GM18907 (cell line): Measurements from ENCODE around the gene CAV2.

Experiments used
- ATAC-seq: cut with Tn5 transposase; IDR thresholded peaks from one replicate; pipeline ENCODE4 v1.9.1; 2021; ENCODE audit warnings: mild to moderate bottlenecking, moderate library complexity; ENCODE audit not compliant: unreplicated experiment

Gene CAV2

GRCh38 chr7:116494472-116494871, 5.1 kb upstream of the CAV2 start:
- ATAC-seq = no peak

- no peak for ATAC-seq
Observed at GRCh38 chr7:116495736-116496135, 3.8 kb upstream of the CAV2 start.

GRCh38 chr7:116496653-116497052, 2.9 kb upstream of the CAV2 start:
- no peak for ATAC-seq

- no peak for ATAC-seq
Observed at GRCh38 chr7:116497708-116498107, 1.8 kb upstream of the CAV2 start.

- peak; percentile 65 for ATAC-seq
Observed at GRCh38 chr7:116500078-116500853, 728 bp downstream of the CAV2 start.

DNA sequence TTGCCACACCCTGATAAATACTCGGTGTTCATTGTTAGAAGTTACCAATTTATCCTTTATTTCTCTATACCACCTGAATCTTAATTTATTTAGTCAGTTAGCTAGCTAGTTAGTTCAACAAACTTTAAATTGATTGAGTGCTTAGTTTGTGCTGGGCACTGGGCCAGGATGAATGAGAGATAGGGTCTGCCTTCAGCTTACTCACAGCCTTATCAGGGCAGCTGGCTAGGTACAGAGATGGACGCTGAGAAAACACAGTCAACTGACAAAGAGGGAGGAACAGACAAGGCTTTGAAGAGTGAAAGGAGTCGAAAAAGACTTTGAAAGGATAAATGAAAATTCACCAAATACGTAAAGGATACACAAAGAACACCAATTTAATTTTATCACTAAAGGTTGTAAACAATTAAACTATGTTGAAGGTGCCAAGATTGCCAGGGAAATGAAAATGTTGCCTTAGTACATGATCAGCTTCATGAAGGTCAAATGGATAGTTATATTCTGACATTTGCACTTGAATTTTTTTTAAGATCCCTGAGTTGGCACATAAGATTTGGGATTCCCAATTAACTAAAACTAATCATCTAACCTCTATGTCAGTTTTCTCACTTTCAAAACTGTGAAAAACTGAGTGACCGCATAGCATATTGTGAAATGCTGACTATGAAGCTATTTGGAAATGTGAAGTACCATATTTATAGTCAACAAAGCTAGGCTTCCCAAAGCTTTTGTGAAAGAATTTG, 2.1 kb downstream of the CAV2 start:
- no peak for ATAC-seq

DNA sequence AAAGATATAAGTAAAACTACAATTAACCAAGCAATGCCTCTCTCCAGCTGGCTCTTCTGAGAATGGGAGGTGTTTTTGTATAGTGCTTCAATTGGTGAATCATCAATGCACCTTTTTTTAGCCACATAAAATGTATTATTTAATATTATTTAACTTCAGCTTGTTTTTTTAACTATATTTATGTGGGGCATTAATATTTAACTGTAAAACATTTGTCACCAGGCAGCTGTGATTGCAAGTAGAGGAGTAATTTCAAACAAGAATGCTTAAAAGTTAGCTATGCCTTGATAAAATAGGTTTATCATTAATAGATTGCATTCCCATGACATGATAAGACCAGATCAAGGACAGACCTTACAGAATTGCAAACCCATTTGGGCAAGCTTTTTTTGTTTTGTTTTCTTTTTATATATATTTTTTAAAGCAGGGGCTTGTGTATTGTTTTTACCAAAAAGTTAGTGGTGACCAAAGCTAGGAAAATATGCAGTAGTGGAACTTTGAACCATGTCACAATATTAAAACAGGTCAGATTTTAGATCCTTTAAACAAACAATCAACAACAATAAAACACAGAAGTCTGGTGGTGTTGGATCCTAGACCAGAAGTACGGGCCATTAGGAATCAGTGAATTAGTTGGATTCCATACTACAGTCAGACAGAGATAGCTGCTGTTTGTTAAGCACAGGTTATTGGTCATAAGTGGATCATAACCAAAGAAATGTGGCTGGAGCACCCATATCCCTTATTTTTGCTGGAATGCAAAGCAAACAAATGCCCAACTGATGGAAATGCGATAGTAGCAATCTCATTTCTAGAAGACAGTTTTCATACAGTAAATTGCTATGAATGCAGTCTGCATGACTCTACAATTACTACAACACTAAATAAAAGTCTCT, 2.9 kb downstream of the CAV2 start:
- ATAC-seq = no peak

- no peak for ATAC-seq
Observed at GRCh38 chr7:116503835-116504234, 4.3 kb downstream of the CAV2 start.

DNA sequence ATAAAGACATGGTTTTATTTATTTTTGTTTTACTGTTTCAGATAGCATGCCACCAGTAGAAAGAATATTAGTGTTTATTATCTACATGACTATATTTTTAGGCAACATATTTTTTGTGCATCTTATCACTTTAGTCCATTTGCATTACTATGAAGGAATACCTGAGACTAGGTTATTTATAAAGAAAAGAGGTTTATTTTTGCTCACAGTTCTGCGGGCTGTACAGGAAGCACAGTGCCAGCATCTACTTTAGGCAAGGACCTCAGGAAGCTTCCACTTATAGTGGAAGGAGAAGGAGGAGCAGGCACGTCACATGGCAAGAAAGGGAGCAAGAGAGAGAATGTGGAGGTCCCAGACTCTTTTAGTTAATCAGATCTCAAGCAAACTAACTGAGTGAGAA, 5.7 kb downstream of the CAV2 start:
- no peak for ATAC-seq

- no peak for ATAC-seq
Observed at GRCh38 chr7:116505823-116506222, 6.3 kb downstream of the CAV2 start.

DNA sequence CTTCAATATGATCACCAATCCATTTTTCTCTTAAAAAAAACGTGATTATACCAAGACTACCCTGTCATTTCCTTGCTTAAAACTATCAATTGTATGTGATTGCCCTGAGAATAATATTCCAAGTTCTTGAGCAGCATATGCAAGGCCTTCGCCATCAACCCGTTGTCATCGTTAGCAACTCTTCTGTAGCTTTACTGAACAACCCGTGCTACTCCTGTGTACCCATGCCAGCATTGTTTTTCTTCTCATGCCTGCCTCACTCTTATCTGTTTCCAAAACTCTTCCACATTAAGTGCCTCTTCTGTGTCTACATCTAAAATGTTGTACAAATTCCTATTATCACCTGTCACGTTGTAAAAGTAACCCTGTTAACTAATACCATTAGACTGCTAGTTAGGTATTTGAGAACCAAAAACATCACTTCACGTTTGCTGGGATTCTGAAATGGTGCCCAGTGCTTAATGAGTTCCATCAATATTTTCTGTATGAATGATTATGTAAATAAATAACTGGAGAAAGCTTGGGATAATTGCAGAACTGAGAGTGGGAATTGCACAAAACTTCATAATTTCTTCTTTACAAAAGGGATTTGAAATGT, 10.5 kb downstream of the CAV2 start:
- ATAC-seq = no peak

- no peak for ATAC-seq
Observed at GRCh38 chr7:116510795-116511194, 11.3 kb downstream of the CAV2 start.

DNA sequence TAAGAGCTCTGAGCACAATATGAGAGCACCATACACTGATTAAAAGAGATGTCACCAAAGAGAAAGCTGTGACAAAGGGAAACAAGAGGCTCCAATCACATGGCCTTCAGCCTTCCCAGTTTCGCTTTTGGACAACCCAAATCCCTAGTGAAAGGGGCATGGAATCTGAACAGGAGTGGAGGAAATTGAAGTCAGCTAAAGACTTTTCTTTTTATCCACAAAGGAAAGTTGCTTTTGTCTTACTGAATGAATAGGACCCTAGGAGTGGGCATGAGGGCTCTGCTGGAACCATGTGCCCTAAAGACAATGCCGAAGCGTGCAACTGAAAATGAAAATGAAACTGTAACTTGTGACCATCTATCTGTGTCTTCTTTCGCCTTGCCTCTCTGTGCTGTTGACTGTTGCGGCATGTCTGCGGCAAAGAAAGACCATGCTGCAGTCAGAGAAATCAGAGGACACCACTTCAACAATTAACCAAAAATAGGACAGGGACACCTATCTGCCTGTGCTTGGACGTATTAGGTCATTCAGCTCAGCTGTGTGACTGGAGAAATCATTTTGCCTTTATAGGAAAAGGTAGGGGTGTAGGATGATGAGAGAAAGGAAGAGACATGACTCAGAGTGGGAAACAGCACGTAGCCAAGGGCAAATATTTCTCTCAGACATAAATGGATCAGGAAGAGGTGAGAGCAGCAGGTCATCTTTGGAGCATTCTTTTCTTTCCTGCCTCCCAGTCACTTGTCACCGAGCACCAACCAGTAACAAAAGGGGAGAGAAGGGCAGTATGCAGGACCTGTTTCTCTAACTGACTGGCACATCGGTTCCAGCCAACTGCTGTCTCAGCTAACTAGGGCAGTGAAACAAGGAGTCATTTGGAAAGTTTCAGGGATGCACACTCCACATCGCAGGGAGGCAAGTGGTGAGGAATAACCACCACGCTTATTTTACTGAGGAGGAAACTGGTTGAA, 12.3 kb downstream of the CAV2 start:
- ATAC-seq = peak; percentile 97

DNA sequence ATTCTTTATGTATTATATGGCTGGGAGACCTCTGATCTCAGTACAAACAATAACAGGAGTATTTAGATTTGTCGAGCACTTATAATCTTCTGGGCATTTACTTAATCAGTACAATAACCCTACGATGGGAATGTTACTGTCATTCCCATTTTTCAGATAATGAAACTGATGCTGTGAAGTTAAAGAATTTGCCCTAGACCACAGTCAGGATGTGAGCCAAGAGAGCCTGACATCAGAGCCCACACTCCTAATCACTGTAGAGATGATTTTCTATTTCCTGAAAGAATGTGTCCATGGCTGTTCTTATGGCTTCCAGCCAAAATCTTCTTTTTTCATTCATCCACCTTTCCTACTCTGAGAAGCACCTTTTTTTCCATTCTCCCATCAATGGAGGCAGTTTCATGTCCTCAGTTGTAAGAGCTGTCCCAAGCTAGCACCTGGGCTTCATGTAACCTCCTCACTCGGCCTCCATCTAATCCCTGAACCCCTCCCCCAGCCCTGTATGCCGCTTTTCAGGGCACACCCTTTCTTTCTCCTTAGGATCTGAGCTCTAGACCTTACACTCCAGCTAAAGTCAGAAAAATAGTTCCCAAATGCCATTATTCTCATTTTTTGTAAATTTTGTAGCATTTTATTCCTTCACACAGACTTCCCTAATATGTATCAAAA, 13.1 kb downstream of the CAV2 start:
- ATAC-seq = no peak

DNA sequence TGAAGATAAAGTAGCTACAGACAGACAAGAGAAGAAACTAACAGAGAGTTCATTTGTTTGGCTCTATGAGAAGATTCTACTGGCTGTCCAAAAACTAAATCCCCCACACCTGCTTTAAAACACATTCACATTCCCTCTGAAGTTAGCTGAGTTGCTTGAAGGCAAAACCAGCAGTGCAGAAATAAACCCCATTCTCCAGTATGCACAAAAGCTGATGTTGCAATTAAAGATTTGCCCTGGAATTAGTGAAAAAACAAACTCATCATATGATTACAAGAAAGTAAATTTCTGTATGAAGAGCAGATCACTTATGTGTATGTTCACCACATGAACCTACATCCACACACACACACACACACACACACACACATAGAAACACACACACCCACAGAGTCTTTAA, 16.0 kb downstream of the CAV2 start:
- no peak for ATAC-seq

DNA sequence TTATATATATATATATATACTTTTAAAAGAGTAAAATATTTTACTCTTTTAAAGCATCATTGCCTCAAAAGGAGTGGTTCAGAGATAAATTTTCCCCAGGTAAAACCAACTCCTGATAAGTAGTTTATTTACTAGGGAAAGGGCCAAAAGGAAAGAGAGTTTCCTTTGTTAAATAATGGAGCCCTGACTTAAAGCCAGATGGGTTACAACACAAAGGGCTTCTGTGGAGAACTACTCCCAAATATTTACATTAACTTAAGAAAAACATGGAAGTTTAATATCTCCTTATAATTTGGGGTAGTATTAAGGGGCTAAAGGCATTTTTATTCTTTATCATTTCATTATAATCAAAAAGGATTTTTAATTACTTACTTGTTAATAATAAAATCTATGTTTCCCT, 16.8 kb downstream of the CAV2 start:
- ATAC-seq = no peak

DNA sequence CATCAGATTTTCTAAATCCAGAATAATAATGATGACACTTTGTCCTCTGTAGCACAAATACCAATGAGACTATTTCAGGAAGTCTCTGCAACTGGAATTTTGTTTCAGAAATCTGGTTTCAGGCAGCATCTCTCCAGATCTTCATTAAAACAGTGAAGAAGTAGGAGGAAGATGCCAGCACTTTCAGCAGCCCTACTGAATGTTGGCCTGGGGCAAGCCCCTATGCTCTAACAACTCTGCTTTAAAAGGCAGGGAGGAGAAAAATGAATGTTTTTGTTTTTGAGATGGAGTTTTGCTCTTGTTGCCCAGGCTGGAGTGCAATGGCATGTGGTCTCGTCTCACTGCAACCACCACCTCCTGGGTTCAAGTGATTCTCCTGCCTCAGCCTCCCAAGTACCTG, 18.1 kb downstream of the CAV2 start:
- no peak for ATAC-seq

DNA sequence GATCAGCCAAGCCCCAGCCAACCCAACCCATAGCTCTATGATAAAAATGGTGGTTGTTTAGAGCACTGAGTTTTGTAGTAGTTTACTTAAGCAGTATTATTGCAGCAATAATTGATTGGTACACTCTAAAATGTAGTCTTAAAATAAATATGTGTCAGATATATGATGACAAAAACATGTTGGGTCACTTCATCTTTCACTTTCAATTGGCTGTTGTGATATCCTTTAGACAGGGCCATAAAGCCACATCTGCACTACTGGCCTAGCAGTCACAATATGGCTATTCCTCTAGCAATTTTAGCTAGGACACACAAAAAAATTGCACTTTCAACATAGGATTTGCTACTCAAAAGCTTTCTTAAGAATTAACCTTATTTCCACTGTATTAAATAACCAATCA, 19.4 kb downstream of the CAV2 start:
- ATAC-seq = no peak

- no peak for ATAC-seq
Observed at GRCh38 chr7:116521046-116521664, 21.6 kb downstream of the CAV2 start.
